HG02610 (cell line): ENCODE measurements around the gene CPED1.
"Not testable (repeated sequence)": the region's sequence is repeated elsewhere in the genome, so short reads cannot be mapped to it uniquely, and the experiment has no call there.

Experiments
- ATAC-seq: cut with Tn5 transposase; IDR thresholded peaks from one replicate; pipeline ENCODE4 v1.9.1; 2021; ENCODE audit warnings: mild to moderate bottlenecking, moderate library complexity; ENCODE audit not compliant: unreplicated experiment

CPED1 gene

GRCh38 chr7:121219026-121219425, 230.5 kb downstream of the CPED1 start:
- no peak for ATAC-seq

DNA sequence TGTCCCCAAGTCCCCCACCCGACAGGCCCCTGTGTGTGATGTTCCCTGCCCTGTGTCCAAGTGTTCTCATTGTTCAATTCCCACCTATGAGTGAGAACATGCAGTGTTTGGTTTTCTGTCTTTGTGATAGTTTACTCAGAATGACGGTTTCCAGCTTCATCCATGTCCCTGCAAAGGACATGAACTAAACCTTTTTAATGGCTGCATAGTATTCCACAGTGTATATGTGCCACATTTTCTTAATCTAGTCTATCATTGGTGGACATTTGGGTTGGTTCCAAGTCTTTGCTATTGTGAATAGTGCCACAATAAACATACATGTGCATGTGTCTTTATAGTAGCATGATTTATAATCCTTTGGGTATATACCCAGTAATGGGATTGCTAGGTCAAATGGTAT, 232.6 kb downstream of the CPED1 start:
- ATAC-seq, result not testable (repeated sequence)

DNA sequence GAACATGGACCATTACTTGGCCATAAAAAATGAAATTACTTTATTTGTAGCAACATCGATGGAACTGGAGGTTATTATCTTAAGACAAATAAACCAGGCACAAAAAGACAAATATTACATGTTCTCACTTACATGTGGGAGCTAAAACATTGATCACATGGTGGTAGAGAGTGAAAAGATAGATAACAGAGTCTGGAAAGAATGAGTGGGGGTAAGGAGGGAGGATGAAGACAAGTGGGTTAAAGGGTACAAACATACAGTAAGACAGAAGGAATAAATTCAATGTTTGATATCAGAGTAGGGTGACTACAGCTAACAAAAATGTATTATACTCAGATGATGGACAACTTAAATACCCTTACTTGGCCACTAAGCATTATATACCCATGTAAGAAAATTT, 240.3 kb downstream of the CPED1 start:
- ATAC-seq, result no peak

GRCh38 chr7:121235201-121235600, 246.7 kb downstream of the CPED1 start:
- ATAC-seq, result no peak

DNA sequence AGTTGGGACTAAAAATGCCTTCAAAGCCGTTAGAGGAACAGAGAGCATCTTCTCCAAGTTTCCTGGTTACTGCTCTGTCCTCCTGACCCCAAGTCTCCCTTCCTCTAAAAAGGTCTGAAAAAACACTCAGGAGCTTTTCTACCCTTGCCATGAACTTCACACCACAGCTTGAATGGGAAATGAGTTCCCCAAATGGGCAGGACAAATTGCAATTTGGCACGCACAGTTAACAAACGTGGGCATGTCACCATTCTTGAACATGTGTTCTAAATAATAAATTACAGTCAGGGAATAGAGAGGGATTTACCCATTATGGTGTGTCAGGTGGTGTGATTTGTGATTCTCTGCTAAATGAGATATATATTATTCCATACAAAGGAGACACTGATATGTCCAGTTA, 249.1 kb downstream of the CPED1 start:
- ATAC-seq, result no peak

GRCh38 chr7:121244120-121244870, 255.8 kb downstream of the CPED1 start:
- no peak for ATAC-seq

- ATAC-seq, result not testable (repeated sequence)
Measured at GRCh38 chr7:121251367-121251766, 262.9 kb downstream of the CPED1 start.

DNA sequence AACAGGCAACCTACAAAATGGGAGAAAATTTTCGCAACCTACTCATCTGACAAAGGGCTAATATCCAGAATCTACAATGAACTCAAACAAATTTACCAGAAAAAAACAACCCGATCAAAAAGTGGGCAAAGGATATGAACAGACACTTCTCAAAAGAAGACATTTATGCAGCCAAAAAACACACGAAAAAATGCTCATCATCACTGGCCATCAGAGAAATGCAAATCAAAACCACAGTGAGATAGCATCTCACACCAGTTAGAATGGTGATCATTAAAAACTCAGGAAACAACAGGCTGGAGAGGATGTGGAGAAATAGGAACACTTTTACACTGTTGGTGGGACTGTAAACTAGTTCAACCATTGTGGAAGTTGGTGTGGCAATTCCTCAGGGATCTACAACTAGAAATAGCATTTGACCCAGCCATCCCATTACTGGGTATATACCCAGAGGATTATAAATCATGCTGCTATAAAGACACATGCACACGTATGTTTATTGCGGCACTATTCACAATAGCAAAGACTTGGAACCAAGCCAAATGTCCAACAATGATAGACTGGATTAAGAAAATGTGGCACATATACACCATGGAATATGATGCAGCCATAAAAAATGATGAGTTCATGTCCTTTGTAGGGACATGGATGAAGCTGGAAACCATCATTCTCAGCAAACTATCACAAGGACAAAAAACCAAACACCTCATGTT, 264.2 kb downstream of the CPED1 start:
- ATAC-seq, result not testable (repeated sequence)

DNA sequence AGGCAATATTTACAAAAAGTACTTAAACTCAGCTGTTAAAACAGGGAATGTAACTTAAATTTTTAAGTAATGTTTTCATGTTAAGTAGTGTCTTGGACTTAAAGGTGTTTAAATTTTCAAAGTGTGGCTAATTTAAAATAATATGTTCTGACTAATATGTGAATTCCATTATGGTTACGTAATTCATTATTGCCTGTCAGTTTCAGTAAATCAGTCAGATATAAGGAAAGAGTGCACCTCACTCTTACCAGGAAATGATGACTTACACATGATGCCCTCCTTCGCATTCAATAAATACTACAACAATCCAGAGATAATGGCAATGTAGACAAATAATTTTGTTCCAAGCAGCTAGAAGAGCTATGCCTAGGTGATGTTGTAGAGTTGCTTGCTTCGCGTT, 271.3 kb downstream of the CPED1 start:
- no peak for ATAC-seq

- no peak for ATAC-seq
Measured at GRCh38 chr7:121261207-121261884, 272.8 kb downstream of the CPED1 start.

GRCh38 chr7:121262221-121262620, 273.7 kb downstream of the CPED1 start:
- no peak for ATAC-seq

GRCh38 chr7:121262969-121263368, 274.5 kb downstream of the CPED1 start:
- no peak for ATAC-seq

DNA sequence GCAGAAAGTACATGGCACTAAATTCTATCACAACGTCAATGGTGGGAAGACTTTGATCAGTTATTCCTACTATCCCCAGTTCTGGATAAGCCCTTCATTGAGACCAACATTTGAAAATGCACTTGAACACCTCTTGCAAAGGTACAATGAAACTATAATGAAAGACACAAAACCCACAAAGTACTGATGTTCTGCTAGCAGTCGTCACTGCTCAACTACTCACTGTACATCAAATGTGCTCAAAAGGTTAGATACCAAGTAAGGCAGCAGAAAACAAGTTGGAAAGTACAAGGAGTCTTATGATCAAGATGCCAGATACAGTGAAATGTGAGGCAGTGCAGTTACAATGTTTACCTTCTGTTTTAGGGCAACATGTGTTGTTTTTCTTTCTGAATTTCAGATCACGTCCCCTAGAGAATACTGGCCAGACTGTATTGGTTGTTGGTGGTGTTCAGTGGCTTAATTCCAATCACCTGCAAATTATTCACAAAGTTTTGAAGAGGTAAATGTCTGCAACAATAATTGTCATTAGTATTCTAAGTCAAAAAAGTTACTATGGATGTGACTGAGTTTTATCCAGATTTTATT, 277.9 kb downstream of the CPED1 start:
- no peak for ATAC-seq

DNA sequence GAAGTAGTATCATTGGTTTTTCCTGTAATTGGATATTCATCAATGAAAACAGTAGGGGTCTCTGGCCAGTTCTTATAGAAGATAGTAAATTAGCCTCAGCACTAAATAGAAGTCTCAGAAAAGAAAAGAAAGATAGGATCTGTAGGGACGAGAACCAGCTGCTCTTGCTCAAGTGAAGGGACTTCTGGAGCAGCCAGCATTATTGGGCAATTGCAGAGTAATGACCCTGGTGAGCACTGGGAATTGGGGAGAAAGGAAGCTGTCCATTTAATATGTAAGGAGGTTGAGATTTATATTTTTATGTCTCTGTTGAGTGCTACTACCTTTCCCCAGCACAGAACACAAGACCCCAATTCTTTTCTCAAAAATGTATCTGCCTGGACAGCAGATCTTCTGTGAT, 279.1 kb downstream of the CPED1 start:
- ATAC-seq, result no peak

DNA sequence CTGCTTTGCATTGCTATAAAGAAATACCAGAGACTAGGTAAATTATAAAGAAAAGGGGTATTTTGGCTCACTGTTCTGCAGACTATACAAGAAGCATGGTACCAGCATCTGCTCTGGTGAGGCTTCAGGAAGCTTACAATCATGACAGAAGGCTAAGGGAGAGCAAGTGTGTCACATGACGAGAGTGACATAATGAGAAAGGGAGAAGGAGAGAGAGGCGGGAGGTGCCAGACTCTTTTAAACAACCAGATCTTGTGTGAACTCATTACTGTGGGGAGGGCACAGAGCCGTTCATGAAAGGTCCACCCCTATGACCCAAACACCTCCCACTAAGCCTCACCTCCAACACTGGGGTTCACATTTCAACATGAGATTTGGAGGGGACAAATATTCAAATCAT, 281.3 kb downstream of the CPED1 start:
- no peak for ATAC-seq

- no peak for ATAC-seq
Measured at GRCh38 chr7:121271098-121271497, 282.6 kb downstream of the CPED1 start.

- peak; percentile 69 for ATAC-seq
Measured at GRCh38 chr7:121271916-121272315, 283.4 kb downstream of the CPED1 start.

DNA sequence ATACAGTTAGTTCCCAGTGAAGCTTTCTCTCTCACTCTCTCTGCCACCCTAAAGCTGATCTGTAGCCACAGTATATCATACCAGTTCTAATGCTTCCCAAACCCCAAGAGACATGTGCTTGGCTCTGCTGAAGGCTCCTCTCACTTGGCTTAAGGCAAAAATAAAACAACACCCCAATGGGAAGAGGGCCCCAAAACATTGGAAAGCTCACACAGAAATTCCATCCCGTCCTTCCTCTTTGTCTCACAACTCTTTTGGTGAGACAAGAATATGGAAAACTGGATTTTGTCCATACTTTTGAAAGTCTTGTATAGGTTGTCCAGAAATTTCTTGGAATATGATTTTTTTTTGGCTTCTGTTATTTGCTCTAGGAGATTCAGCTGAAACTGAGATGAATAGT, 284.2 kb downstream of the CPED1 start:
- no peak for ATAC-seq

DNA sequence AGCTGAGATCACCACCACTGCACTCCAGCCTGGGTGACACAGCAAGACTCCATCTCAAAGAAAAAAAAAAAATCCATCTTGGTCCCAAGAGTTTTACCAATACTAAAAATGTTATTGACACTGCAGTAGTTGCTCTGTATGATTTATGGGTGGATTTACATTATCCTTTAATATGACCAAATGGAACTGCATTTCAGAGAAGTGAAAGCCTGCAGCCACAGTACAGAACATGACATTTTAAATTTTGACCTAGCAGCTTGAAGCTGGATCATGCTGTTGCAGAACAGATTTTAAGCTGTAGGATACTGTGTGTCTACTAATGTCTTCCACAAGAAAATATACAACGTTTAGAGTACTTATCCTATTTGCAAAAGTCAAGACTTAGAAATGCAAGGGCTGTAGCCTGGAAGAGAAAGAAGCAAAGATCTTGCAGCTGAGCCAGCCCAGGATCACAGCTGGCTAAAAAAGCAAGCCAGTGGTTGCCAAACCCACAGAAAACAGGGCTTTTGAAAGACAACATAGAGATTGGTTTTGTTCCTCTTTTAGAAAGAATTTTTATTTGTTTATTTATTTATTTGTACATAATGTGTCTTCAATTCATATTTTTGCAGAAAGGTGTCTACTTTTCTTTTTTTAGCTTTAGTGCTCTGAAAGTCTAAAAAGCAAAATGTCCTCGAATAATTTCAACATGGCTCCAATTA, 285.1 kb downstream of the CPED1 start:
- ATAC-seq, result no peak

DNA sequence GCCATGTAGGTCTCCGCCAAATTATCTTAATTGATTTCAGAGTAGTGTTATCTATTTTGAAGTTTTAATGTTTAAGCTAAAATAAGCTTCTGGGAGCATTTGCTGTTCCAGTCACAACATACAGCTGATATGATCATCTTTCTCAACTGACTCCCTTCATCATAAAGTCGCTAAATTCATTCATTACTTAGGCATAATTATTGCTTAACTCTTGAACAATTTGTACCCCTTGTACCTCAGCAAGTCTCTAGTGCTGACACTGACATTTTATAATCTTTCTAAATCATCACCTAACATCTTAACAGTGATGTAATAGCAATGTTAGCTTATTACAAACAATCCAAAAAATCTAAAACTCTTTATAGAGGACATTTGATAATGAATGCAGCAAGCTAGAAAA, 286.0 kb downstream of the CPED1 start:
- ATAC-seq, result no peak

- no peak for ATAC-seq
Measured at GRCh38 chr7:121275204-121275603, 286.7 kb downstream of the CPED1 start.
